GM23338 (cell line): Measurements from ENCODE around the gene CXCL6.

ENCODE experiments used
- EZH2phosphoT487 ChIP-seq: fragments of 200-600 bp; sonication (generic); IDR thresholded peaks from one replicate; pipeline ENCODE4 v1.8.1; 2018; ENCODE audit warnings: antibody characterized with exemption; ENCODE audit not compliant: unreplicated experiment
- POLR2AphosphoS5 ChIP-seq: IDR thresholded peaks from 2 replicates; pipeline ENCODE4 v1.6.1; 2016; ENCODE audit warnings: antibody characterized with exemption, low read depth

GRCh38 chr4:73810191-73810590, 26.3 kb upstream of the CXCL6 start:
- TF ChIP-seq EZH2phosphoT487 (no peak), POLR2AphosphoS5 (no peak)
